HL-60 (cell line): Measurements from ENCODE around the gene INKA2.

ENCODE experiments used
- GABPA ChIP-seq: IDR thresholded peaks from 2 replicates; pipeline ENCODE4 v1.6.1; 2012; ENCODE audit warnings: low read depth
- POLR2AphosphoS5 ChIP-seq: IDR thresholded peaks from 2 replicates; pipeline ENCODE4 v1.6.1; 2012; ENCODE audit warnings: low read depth
- SPI1 ChIP-seq: IDR thresholded peaks from 2 replicates; pipeline ENCODE4 v1.6.1; 2012; ENCODE audit warnings: low read depth, mild to moderate bottlenecking, borderline replicate concordance
- TF ChIP-seq, protein P1 (sequence below): IDR thresholded peaks from one replicate; pipeline ENCODE4 v1.5.1; 2011; ENCODE audit warnings: low read length, control low read depth, inconsistent platforms; ENCODE audit not compliant: insufficient read depth
- TF ChIP-seq, protein P2 (sequence below): IDR thresholded peaks from 2 replicates; pipeline ENCODE4 v1.6.1; 2012; ENCODE audit warnings: low read depth; ENCODE audit not compliant: insufficient replicate concordance

DNA sequence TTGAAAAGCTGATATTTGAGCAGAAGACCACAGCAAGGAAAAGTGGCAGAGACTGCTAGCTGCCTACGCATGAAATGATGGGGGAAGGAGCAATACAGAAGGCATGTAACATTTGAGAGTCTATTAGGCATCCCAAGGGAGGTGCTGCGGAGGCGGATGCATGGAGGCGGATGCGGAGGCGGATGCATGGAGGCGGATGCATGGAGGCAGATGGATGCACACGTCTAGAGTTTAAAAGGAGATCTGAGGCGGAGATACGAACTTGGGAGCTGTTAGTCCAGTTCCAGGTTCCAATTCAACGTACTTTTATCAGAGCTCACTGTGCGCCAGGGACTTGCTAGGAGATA is 15.8 kb upstream of the INKA2 start:
- TF ChIP-seq, protein P1, sequence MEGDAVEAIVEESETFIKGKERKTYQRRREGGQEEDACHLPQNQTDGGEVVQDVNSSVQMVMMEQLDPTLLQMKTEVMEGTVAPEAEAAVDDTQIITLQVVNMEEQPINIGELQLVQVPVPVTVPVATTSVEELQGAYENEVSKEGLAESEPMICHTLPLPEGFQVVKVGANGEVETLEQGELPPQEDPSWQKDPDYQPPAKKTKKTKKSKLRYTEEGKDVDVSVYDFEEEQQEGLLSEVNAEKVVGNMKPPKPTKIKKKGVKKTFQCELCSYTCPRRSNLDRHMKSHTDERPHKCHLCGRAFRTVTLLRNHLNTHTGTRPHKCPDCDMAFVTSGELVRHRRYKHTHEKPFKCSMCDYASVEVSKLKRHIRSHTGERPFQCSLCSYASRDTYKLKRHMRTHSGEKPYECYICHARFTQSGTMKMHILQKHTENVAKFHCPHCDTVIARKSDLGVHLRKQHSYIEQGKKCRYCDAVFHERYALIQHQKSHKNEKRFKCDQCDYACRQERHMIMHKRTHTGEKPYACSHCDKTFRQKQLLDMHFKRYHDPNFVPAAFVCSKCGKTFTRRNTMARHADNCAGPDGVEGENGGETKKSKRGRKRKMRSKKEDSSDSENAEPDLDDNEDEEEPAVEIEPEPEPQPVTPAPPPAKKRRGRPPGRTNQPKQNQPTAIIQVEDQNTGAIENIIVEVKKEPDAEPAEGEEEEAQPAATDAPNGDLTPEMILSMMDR: no peak
- TF ChIP-seq POLR2AphosphoS5: no peak
- TF ChIP-seq, protein P2, sequence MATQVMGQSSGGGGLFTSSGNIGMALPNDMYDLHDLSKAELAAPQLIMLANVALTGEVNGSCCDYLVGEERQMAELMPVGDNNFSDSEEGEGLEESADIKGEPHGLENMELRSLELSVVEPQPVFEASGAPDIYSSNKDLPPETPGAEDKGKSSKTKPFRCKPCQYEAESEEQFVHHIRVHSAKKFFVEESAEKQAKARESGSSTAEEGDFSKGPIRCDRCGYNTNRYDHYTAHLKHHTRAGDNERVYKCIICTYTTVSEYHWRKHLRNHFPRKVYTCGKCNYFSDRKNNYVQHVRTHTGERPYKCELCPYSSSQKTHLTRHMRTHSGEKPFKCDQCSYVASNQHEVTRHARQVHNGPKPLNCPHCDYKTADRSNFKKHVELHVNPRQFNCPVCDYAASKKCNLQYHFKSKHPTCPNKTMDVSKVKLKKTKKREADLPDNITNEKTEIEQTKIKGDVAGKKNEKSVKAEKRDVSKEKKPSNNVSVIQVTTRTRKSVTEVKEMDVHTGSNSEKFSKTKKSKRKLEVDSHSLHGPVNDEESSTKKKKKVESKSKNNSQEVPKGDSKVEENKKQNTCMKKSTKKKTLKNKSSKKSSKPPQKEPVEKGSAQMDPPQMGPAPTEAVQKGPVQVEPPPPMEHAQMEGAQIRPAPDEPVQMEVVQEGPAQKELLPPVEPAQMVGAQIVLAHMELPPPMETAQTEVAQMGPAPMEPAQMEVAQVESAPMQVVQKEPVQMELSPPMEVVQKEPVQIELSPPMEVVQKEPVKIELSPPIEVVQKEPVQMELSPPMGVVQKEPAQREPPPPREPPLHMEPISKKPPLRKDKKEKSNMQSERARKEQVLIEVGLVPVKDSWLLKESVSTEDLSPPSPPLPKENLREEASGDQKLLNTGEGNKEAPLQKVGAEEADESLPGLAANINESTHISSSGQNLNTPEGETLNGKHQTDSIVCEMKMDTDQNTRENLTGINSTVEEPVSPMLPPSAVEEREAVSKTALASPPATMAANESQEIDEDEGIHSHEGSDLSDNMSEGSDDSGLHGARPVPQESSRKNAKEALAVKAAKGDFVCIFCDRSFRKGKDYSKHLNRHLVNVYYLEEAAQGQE: no peak
- TF ChIP-seq GABPA: no peak
- TF ChIP-seq SPI1: no peak
